CD1c-positive myeloid dendritic cell (primary cell): ENCODE data around the gene ZCCHC2.
A peak's percentile ranks its signal among the peaks of the same experiment; 100 is the strongest.

Experiments
- DNase-seq: peaks from one replicate; pipeline ENCODE4 v3.0.0-alpha.2; 2016; ENCODE audit errors: extremely low spot score

The ZCCHC2 gene

DNA sequence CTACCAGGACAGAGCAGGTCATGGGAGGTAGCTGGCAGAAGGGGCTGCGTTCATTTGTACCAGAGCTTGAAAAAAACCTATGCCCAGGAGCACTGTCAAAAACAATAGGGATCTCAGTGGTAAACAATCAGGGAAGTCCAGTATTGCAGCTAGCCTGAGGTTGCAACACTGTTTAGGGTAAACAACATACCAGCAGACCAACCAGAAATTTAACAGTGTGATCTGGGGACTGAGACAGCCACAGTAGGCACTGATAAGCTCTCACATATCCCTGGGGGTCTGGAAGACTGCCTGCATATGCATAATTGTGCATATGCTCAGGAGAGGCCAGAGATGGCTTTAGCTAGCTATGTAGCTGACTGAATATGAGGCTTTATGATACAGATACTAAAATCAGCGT is 12.0 kb upstream of the ZCCHC2 start:
- peak; percentile 38 for DNase-seq

DNA sequence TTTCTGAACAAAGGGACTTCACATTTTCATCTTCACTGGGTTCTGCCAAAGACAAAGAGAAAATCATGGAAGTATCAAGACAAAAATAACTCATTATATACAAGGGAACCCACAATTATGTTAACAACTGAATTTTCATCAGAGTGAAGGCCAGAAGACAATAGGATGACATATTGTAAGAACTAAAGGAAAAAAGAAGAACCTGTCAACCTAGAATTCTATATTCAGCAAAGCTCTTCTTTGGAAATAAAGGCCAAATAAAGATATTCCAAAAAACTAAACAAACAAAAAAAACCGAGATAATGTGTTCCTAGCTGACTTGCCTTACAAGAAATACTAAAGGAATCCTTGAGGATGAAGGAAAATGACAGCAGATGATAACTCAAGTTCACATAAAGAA is 10.3 kb upstream of the ZCCHC2 start:
- no peak for DNase-seq

DNA sequence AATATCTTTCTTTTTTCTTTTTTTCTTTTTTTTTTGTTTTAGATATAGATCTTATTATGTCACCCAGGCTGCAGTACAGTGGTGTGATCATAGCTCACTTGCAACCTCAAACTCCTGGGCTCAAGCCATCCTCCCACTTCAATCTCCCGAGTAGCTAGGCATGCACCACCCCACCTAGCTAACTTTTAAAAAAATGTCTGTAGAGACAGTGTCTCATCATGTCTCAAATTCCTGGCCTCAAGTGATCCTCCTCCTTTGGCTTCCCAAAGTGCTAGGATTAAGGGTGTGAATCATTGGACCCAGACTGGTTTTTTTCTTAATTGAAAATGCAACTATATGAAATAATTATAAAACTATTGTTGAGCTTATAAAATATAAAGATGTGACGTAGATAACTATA is 9.8 kb upstream of the ZCCHC2 start:
- no peak for DNase-seq

DNA sequence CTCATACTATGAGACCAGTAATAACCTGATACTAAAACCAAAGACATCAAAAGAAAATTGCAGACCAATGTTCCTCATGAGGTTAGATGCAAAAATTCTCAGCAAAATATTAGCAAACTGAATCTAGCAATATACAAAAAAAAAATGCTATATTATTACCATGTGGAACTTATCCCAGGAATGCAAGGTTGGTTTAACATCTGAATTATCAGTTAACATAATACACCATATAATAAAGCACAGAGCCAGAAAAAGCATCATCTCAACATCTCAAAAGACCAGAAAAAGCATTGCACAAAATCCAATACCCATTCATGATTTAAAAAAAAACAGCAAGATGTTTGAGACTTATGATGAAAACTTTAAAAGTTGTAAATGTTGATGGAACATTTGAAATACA is 8.3 kb upstream of the ZCCHC2 start:
- no peak for DNase-seq

DNA sequence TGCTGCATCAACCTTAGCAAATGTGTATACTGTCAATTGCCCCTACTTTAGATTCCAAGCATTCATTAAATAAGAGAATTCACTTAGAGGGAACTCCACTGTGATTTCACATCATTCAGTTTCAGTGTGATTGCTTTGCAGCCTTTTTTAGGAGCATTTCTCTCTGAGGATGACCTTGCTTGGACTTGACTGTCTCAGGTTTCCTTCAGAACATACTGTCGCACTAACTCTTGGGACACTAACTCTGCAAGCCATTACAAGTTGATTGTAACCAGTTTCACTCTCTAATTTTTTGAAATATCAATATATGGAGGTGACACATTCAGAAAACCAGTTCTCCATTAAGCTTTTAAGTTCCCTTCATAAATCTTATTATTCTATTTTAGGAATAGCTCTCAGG is 6.6 kb upstream of the ZCCHC2 start:
- DNase-seq = no peak

DNA sequence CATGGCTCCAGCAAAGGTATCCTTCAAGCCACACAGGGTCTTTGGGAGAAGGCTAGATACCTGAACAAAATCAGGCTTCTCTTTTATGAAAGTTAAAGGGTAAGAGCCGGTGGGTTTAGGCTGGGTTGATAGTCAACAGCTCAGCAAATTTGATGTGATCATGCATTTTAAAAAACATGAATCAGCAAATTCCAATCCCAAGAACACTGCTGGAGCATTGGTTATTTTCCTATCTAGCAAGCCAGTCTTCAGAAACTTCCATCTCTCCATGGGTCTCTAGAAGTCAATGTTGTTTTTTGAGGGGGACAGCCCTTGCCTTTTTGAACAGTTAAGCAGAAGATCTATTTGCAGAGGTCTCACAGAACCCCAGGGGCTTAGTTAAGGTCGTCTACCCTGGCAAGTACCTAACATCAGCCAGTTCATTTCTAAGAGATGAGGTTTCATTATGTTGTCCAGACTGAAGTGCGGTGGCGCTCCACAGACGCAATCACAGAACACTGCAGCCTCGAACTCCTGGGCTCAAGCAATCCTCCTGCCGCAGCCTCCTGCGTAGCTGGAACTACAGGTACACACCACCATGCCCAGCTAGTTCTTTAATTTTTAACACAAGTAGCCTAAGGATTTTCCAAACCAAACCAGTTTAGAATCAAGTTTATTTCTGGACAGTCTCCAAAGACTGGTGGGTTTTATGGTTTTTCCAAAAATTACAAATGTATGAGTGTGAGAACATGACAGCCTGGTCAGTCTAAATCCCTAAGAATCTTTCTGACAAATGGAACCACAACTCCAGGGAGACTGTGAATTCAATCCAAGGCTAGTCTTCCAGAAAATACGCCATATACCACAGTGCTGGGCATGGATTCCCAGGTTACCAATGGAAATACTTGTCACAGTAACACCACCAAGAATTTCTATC is 4.1 kb upstream of the ZCCHC2 start:
- DNase-seq = no peak

DNA sequence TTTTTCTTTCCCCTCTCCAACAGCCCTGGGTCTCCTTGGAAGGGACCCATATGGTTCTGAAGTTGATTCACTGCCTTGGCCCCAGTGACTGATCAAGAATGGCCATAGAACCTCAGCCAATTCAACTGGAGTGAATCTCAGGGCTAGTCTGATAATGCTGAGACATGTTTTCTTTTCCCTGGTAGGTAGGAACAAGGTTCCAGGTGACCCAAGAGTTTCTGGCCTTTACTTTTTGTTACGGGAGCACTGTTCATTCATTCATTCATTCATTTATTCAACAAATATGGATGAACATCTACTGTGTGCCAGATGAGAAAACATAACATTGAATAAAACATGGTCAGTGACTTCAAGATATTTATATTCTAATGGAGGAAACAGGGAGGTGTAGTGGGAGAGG is 3.1 kb upstream of the ZCCHC2 start:
- no peak for DNase-seq

DNA sequence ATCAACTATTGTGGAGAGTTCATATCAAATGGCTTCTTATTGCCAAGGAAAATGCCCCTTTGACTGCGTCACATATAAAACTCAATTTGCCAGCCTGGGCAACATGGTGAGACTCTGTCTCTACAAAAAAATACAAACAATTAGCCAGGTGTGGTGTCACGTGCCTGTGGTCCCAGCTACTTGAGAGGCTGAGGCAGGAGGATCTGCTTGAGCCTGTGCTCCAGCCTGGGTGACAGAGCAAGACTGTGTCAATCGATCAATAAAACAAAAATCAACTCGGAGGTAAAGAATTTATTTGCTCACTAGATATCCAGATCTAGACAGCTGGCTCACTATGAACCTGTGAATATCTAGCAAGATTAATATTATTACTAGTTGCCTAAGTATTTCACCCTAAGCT is 1.7 kb upstream of the ZCCHC2 start:
- no peak for DNase-seq

DNA sequence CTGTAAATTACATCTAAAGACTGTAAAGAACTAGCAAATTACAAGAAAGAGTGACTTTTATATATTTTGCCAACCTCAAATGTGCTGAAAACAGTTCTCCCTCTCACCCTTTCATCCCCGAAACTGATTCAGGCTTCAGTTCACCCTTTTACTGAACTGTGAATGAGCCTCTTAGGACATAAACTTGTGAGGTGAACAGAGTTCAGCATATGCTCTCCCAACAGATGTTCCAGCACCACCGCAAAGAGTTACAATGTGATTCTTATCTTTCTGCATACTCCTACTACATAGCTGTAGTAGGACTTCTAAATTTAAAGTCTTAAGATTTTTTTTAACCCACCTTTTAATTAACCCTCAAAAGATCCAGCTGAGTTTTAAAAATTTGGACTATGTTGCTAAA is 1.2 kb upstream of the ZCCHC2 start:
- DNase-seq = no peak

DNA sequence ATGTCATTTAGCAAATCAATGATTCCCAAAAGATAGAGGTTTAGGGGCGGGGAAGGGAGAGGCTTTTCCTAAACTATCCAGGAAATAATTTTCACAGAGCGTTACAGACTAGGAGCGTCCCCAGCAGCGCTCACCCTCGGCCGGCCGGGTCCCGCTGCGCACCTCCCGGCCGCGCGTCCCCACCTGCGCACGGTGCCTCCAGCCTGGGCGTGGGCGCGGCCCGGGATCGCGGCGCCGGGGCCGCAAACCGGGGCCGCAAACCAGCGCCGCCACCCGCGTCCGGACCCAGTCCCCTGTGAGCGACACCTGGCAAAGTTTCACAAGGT is 684 bp upstream of the ZCCHC2 start:
- DNase-seq = no peak

DNA sequence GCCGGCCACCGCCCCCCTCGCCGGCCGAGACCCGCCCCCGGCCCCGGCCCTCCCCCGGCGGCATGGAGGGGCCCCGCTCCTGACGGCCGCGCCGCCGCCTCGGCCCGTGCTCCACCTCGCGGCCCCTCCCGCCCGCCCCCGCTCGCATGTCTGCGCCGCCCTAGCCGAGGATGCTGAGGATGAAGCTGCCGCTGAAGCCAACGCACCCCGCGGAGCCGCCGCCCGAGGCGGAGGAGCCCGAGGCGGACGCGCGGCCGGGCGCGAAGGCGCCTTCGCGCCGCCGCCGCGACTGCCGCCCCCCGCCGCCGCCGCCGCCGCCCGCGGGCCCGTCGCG is 397 bp downstream of the ZCCHC2 start:
- no peak for DNase-seq

DNA sequence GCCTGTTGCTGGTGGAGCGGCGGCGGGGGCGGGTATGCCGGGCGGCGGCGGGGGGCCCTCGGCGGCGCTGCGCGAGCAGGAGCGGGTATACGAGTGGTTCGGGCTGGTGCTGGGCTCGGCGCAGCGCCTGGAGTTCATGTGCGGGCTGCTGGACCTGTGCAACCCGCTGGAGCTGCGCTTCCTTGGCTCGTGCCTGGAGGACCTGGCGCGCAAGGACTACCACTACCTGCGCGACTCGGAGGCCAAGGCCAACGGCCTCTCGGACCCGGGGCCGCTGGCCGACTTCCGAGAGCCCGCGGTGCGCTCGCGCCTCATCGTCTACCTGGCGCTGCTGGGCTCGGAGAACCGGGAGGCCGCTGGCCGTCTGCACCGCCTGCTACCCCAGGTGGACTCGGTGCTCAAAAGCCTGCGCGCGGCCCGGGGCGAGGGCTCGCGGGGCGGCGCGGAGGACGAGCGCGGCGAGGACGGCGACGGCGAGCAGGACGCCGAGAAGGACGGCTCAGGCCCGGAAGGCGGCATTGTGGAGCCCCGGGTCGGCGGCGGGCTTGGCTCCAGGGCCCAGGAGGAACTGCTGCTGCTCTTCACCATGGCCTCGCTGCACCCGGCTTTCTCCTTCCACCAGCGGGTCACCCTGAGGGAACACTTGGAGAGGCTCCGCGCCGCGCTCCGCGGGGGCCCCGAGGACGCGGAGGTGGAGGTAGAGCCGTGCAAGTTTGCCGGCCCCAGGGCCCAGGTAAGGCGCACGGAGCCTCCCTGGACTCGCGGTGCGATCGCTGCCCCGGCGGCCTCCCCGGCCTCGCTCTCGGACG is 1.0 kb downstream of the ZCCHC2 start:
- DNase-seq = peak; percentile 51

DNA sequence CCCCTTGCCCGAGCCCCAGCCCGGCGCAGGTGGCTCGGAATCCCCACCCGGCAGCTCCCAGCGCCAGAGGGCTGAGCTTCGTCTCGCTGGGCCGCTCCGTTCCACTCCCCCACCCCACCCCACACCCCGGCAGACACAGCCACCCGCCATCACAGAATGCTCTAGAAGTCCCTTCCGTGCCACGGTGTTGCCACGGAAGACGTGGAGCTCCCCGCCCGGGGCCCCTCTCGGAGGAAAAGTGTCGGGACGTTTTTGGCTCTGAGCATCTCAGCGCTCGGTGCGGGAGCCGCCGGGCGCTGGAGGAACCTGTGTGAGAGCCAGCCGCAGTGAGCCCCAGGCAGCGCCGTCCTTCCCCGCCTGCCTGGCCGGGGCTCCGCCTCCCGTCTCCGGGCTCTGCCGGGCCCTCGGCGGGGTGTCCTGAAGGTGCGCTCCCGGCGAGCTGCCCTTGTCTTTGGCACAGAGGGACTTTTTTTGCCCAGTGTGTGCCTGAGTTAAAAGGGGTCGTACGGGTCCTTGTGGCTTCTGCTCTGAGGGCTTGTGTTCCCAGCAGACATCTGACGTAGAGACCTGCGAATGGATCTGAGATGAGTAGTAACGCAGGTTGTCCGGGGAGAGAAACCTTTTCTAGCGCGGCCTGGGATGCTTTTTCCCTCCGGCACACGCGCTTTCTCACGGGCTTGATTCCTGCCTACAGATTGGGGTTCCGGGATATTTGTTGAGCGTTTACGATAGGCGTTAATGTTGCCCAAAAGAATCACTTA is 1.8 kb downstream of the ZCCHC2 start:
- peak; percentile 47 for DNase-seq

DNA sequence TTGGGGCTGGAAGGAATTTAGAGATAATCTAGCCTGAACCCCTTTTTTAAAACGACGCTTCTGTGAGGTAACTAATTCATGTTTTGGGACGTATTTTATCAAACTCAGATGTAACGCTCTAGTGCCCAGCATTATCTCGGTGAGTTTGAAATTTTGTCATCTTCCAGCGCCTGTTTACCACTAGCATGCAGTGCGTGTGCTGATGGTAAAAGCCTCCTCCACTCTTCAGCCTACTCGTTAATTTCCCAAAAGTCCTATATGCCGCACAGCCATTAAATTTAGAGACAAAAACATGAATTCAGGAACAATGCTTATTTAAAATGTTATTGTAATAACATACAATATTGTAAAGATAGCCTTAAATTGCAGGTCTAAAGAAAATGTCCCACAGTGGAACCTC is 2.8 kb downstream of the ZCCHC2 start:
- no peak for DNase-seq

DNA sequence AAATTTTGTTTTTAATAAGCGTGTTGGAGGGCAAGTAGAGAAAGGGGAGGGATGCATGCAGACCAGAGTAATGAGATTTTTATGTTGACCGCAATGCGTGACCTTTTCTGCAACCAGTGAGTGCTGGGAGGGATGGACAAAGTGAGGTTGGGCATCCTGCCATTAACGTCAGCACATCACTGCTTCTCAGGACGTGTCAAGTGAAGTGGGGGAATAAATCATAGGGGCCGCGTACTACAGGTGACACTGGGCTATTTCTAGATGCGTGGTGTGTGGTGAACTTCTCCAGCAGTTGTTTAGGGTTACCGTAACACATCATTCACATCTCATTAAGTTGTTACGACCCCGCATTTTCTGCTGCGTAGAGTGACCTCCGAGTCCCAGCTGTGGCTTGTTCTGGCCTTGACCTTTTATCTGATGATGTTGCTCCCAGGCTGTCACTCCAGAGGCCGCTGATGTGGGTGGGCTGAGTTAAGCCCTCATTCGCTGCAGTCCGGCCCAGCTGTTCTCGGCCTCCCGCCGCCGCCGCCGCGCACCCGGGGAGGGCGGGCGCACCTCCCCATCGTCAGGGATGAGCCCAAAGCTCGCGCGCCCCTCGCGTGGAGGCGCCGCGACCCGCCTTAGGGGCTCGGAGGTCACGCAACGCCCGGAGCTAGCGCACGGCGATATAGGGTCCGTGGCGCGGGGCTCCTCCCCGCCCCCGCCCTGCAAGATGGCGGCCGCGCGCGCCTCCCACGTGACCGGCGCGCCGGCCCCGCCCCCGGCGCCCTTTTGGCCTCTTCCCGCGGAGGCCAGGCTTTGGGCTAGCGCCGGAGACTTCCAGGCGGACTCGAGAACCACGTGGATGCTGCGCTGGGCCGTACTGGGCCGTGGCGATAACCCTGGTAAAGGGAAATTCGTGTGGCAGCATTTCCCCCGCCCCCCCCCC is 3.5 kb downstream of the ZCCHC2 start:
- DNase-seq = peak; percentile 91

DNA sequence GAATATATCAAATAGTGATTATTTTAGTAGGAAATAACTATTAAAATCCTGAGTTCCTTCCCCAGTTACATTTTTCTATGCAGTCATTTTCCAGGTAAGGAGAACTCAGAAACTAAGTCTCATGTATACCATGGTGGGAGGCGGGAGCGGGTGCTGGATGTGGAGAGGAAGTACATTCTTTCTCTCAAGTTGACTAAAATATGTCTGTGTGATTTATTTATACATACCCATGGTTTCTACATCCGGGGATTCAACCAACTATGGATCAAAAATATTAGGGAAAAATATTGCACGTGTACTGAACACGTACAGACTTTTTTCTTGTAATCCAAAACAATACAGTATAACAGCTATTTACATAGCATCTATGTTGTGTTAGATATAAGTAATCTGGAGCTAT is 6.8 kb downstream of the ZCCHC2 start:
- DNase-seq = no peak

DNA sequence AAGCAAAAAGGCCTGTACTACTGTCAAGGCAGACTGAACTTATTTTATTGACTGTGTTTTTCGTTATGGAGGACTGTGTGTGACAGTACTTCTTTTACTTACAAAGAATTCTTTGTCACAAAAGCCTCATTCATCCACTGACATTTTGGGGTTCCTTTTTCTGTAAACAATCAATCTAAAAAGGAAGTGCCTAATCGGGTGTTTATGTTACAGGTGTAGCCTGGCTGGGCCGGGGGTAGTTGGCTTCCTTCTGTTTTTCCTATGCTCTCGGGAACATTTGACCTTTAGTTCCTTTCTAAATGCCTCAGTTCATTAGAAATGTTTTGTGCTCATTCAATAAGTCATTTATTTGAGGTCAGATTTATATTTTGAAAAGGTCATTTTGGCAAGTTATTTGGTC is 8.3 kb downstream of the ZCCHC2 start:
- peak; percentile 39 for DNase-seq

DNA sequence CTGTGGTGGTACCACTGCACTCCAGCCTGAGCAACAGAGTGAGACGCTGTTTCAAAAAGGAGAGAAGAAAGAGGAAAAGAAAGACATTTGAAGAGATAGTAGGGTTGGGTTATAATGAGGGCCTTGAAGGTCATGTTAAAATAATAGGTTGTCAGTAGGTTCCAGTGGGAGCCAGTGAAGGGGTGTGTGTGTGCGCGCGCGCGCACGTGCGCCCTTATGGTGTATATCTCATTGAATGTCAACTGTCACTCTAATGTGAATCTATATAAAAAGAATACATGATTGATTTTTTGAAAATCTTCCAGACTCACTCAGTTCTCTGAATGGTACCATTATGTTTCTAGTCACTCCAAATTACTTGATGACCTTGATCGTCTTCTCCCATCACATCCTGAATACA is 9.1 kb downstream of the ZCCHC2 start:
- DNase-seq = no peak

DNA sequence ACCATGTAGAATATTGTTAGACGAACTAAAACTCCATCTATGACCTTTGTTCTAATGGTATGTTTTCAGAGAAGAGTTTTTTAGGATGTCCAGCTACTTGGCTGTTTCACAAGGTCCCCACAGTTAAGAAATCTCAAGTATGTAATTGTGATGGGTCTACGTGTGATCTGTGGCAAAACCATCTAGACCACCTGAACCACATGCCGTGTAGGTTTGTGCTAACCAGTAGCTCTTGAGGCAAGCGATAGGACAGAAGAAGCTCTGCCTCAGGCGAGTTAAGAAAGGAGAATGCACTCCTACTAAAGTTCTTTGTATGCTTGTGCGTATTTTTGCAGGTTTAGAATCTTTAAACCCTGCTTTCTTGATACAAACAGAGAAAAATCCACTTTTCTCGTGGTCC is 13.2 kb downstream of the ZCCHC2 start:
- no peak for DNase-seq

DNA sequence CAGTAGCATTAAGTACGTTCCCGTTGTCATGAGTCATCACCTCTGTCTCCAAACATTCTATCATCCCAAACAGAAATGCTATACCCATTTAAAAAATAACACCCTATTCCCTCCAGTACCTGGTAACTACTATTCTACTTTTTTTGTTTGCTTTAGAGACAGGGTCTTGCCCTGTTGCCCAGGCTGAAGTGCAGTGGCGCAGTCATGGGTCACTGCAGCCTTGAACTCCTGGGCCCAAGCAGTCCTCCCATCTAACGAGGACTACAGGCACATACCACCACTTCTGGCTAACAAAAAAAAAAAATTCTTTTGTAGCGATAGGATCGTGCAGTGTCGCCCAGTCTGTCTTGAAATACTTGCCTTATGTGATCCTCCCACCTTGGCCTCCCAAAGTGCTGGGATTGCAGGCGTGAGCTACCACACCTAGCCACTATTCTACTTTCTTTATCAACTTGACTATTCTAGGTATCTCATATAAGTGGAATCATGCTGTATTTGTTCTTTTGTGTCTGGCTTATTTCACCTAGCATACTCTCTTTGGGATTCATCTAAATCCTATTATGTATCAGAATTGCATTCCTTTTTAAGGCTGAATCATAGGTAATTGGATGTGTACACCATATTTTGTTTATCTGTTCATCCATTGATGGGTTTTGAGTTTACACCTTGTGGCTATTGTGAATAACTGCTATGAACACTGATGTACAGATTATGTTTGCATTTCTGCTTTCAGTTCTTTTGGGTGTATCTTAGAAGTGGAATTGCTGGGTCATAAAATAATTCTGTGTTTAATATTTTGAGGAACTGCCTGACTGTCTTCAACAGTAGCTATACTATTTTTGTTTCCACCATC is 14.4 kb downstream of the ZCCHC2 start:
- DNase-seq = no peak

DNA sequence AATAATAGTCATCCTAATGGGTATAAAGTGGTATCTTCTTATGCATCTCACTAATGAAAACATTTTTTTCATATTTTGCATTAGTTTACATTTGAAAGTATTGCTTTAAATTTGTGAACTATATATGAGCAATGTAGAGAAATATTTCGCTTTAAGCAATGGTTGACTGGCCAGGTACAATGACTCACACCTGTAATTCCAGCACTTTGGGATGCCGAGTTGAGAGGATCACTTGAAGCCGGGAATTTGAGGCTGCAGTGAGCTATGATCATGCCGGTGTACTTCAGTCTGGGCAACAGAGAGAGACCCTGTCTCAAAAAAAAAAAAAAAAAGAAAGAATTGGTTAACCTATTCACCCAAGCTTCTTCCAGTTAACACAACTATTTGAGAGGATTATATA is 15.1 kb downstream of the ZCCHC2 start:
- no peak for DNase-seq
